Measurements from ENCODE around the gene MAP7D1. TPM values are rescaled to one million over a fixed set of nuclear protein-coding genes. Genes with fewer than 3 reads are reported as not detected.

Gene MAP7D1
- total RNA-seq, 1 donor from 2014 or later: 166 TPM

DNA sequence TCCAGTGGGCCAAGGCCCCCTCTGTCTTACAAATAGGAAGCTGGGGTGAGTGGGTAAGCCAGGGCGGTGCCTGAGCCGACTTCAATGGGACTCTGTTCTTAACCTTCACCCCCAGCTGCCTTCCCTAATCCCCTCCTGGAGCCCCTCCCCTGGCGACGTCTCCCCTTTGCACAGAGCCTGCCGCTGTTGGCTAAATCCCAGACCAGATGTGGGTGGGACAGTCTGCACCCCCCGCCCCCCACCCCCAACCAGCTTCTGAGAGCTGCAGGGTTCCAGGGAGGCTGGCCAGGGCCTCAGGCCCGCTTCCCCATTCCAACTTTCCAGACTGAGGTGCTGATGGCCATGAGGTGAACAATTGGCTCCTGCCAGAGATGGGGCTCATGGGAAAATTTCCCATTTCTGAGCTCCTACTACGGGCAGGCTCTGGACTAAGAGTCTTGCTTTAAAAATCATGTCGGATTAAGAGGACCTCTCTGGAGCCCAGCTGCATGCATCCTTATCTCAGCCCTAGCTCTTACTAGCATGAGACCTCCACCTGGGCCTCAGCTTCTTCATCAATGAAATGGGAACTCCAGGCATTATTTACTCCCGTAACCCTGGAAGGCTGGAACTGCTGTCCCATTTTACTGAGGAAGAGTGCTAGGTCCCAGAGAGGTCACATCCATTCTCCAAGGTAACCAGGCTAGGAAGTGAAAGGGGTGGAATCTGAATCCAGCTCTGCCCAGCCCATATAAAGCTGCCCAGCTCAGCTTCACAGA, 37.3 kb upstream of the MAP7D1 start:
- H3K4me3 Mint-ChIP-seq: no peak overlapping the region
- DNase-seq (ENCODE audit: low read depth, low spot score): no peak
- peaks cover 4% of the 10 kb centered on the region for H3K4me1 Mint-ChIP-seq
- no peaks in the 10 kb centered on the region for H3K36me3 Mint-ChIP-seq (ENCODE audit: low read depth)
- no peak overlapping the region for H3K27ac Mint-ChIP-seq (ENCODE audit: unreplicated experiment)
- TF ChIP-seq, protein P1, sequence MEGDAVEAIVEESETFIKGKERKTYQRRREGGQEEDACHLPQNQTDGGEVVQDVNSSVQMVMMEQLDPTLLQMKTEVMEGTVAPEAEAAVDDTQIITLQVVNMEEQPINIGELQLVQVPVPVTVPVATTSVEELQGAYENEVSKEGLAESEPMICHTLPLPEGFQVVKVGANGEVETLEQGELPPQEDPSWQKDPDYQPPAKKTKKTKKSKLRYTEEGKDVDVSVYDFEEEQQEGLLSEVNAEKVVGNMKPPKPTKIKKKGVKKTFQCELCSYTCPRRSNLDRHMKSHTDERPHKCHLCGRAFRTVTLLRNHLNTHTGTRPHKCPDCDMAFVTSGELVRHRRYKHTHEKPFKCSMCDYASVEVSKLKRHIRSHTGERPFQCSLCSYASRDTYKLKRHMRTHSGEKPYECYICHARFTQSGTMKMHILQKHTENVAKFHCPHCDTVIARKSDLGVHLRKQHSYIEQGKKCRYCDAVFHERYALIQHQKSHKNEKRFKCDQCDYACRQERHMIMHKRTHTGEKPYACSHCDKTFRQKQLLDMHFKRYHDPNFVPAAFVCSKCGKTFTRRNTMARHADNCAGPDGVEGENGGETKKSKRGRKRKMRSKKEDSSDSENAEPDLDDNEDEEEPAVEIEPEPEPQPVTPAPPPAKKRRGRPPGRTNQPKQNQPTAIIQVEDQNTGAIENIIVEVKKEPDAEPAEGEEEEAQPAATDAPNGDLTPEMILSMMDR (conservative IDR thresholded peaks at IDR 0.05): no peak
- no peaks in the 10 kb centered on the region for H3K9me3 Mint-ChIP-seq
- H3K27me3 Mint-ChIP-seq (ENCODE audit: low read depth): peaks cover 27% of the 10 kb centered on the region

DNA sequence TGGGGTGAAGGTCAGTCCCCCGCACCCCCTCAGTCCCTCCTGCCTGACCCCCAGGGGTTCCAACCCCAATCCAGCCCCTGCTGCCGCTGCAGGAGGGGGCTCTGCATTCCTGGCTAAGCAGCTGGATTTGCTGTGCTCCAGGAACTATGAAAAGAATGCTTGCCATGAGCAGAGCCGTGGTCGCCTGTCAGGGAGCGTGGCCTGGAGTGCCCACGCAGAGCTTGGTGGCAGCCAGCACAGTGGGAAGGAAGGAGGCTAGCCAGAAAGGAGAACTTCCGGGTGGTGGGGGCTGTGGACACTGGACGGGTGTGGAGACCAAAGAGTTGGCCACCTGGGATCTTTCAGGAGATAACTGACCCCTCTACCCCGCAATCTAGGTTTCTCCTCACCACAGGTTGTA, 36.5 kb upstream of the MAP7D1 start:
- H3K9me3 Mint-ChIP-seq: no peaks in the 10 kb centered on the region
- H3K4me3 Mint-ChIP-seq: no peak overlapping the region
- peaks cover 35% of the 10 kb centered on the region for H3K27me3 Mint-ChIP-seq (ENCODE audit: low read depth)
- TF ChIP-seq, protein P1 (conservative IDR thresholded peaks at IDR 0.05): no peak
- peak overlapping the region; percentile 43 for H3K27ac Mint-ChIP-seq (ENCODE audit: unreplicated experiment)
- peaks cover 4% of the 10 kb centered on the region for H3K4me1 Mint-ChIP-seq
- no peak for DNase-seq (ENCODE audit: low read depth, low spot score)
- H3K36me3 Mint-ChIP-seq (ENCODE audit: low read depth): no peaks in the 10 kb centered on the region

DNA sequence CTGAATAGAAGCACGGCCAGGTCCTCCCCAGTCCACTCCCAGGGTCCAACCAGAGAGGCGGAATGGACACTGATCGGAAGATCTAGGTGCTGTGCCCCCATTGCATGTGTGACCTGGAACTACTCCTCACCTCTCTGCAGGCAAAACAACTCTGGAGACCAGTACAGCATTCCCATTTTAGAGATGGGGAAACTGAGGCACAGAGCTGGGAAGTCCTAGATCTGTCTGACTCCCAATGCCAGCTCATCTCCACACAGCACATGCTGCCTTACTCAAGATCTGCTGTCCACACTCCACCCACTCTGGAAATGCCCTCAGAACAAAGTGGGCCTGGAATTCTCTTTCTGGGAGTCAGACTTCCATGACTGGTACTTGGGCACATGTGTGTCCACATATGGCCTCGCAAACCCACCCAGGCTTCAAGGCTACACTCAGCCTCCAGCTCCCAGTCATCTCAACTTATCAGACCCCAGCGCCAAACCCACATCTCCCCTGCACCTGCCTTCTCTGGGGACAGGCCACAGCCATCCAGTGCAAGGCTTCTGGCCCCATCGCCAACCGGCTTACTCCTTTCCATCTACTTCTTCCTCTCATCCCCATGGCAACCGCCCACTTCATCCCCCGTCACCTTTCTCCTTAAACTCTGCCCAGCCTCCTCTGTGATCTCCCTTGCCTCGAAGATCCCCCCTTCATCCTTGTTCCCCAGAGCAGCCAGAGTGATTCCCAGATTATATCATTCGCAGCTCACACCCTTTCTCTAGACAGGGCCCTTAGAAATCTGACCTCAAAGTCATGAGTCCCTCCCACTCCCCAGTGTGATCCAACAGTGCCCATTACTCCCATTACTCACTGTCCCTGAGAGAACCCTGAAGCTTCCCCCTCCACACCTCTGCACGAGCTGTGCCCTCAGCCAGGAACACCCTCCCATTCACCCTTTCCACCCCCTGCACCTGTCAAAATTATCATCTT, 33.6 kb upstream of the MAP7D1 start:
- Mint-ChIP-seq H3K4me3 (no peak overlapping the region), H3K27ac (ENCODE audit: unreplicated experiment) (no peak overlapping the region), H3K27me3 (ENCODE audit: low read depth) (peaks cover 52% of the 10 kb centered on the region), H3K4me1 (peaks cover 11% of the 10 kb centered on the region), H3K36me3 (ENCODE audit: low read depth) (no peaks in the 10 kb centered on the region), H3K9me3 (no peaks in the 10 kb centered on the region)
- DNase-seq (ENCODE audit: low read depth, low spot score): no peak
- TF ChIP-seq, protein P1 (conservative IDR thresholded peaks at IDR 0.05): no peak

DNA sequence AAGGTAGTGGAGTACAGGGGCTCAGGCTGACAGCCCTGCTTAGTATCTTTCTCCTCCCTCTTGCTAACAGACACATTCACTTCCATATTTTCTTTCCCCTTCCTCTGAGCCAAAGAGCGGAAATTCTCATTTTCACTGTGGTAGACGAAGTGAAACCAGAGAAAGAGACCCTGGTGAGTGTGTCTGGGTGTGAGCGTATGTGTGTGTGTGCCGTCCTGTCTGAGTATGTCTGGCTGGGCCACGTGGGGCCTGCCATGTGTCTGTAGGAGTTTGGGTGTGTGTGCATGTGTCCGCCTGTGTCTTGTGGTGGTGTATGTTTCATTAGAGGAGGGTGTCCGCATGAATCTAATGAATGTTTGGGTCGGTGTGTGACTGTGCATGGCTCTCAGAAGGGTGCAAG, 32.6 kb upstream of the MAP7D1 start:
- TF ChIP-seq, protein P1 (conservative IDR thresholded peaks at IDR 0.05): no peak
- no peaks in the 10 kb centered on the region for H3K9me3 Mint-ChIP-seq
- H3K27me3 Mint-ChIP-seq (ENCODE audit: low read depth): peaks cover 56% of the 10 kb centered on the region
- peaks cover 11% of the 10 kb centered on the region for H3K4me1 Mint-ChIP-seq
- no peak for DNase-seq (ENCODE audit: low read depth, low spot score)
- no peak overlapping the region for H3K27ac Mint-ChIP-seq (ENCODE audit: unreplicated experiment)
- H3K4me3 Mint-ChIP-seq: no peak overlapping the region
- no peaks in the 10 kb centered on the region for H3K36me3 Mint-ChIP-seq (ENCODE audit: low read depth)

DNA sequence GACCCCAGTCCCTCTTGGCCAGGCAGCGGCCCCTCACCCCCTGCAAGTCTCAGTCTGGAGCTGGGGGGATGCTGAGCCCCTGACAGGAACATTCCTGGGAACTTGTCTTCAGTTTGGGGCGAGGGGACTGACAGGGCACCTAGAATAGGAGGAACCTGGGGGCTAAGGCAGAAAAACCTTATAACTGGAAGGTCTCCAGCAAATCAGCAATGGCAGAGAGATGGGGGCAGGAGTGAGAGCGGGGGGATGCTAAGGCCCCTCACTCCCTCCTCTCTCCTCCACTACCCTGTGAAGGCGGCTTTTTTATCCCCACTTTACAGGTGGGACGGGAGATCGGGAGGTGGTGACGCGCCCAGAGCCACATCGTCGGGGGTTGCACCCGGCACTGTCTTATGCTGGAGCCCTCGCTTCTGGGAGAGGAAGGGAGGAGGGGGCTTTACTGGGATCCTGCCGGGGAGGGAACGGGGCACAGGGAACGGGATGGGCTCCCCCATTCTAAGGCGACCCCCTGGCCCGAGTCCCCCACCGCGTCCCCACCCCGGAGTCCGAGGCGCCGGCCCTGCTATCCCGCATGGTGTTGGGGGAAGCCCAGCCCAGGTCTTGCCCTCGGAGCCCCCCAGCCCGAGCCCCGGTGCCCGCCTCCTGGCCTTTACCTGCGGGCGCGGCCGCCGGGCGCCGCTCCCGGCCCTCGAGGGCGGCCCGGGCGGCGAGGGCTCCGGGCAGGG, 31.4 kb upstream of the MAP7D1 start:
- no peaks in the 10 kb centered on the region for H3K9me3 Mint-ChIP-seq
- no peak for DNase-seq (ENCODE audit: low read depth, low spot score)
- H3K36me3 Mint-ChIP-seq (ENCODE audit: low read depth): no peaks in the 10 kb centered on the region
- no peak overlapping the region for H3K4me3 Mint-ChIP-seq
- H3K27ac Mint-ChIP-seq (ENCODE audit: unreplicated experiment): no peak overlapping the region
- TF ChIP-seq, protein P1 (conservative IDR thresholded peaks at IDR 0.05): no peak
- H3K27me3 Mint-ChIP-seq (ENCODE audit: low read depth): peaks cover 56% of the 10 kb centered on the region
- peaks cover 11% of the 10 kb centered on the region for H3K4me1 Mint-ChIP-seq

Data from neural crest cell (in vitro differentiated cells).